WTC11 (cell line): ENCODE measurements around the gene PGBD5. TPM values are rescaled to one million over a fixed set of nuclear protein-coding genes. Genes with fewer than 3 reads are reported as not detected.

Source experiments
- ATAC-seq: fragments of 200-7000 bp; cut with Tn5 transposase; 2 replicates; pipeline ENCODE4 v1.10.0; 2021; ENCODE audit warnings: mild to moderate bottlenecking, moderate library complexity
- CTCF ChIA-PET: fragments of 300-600 bp; sonication (Branson Sonifier 250); formaldehyde crosslinking; loops from one replicate; lab custom pipeline; 2021; ENCODE audit warnings: antibody characterized with exemption; lab: Charles Lee
- POLR2A ChIA-PET: fragments of 350-600 bp; sonication (Branson Sonifier 250); formaldehyde crosslinking; loops from one replicate; lab custom pipeline; 2021; ENCODE audit warnings: antibody characterized with exemption; lab: Charles Lee
- DNase-seq: peaks from one replicate; pipeline ENCODE4 v3.0.0; 2021; ENCODE audit warnings: low spot score
- H3K27ac Mint-ChIP-seq: 2 replicates; pipeline ENCODE4 v1.8.0; 2021; ENCODE audit warnings: mixed read lengths
- H3K27me3 Mint-ChIP-seq: 2 replicates; pipeline ENCODE4 v1.8.0; 2021; ENCODE audit warnings: low read depth, mild to moderate bottlenecking, moderate library complexity, mixed read lengths
- H3K36me3 Mint-ChIP-seq: 2 replicates; pipeline ENCODE4 v1.8.0; 2021; ENCODE audit warnings: mixed read lengths
- H3K4me1 Mint-ChIP-seq: 2 replicates; pipeline ENCODE4 v1.8.0; 2022; ENCODE audit warnings: mixed read lengths
- H3K4me3 Mint-ChIP-seq: 2 replicates; pipeline ENCODE4 v1.8.0; 2021; ENCODE audit warnings: mild to moderate bottlenecking, moderate library complexity, mixed read lengths
- H3K9me3 Mint-ChIP-seq: 2 replicates; pipeline ENCODE4 v1.8.0; 2021; ENCODE audit warnings: mixed read lengths
- AFF4 ChIP-seq: sonication (generic); formaldehyde crosslinking; IDR thresholded peaks from 2 replicates; pipeline ENCODE4 v1.8.1; 2023; ENCODE audit warnings: mild to moderate bottlenecking, missing genetic modification reagents, borderline replicate concordance
- AR ChIP-seq: fragments of 250-450 bp; sonication (Bioruptor Pico); IDR thresholded peaks from 2 replicates; pipeline ENCODE4 v1.9.0; 2021; ENCODE audit warnings: mild to moderate bottlenecking
- CBFB ChIP-seq: sonication (generic); formaldehyde crosslinking; IDR thresholded peaks from 2 replicates; pipeline ENCODE4 v1.8.1; 2022; ENCODE audit warnings: mild to moderate bottlenecking, low read depth, missing genetic modification reagents
- FOXK1 ChIP-seq: sonication (generic); formaldehyde crosslinking; IDR thresholded peaks from 2 replicates; pipeline ENCODE4 v1.8.0; 2022; ENCODE audit warnings: mild to moderate bottlenecking, moderate library complexity, missing genetic modification reagents
- GABPB1 ChIP-seq: sonication (generic); formaldehyde crosslinking; IDR thresholded peaks from 2 replicates; pipeline ENCODE4 v1.8.1; 2023; ENCODE audit warnings: mild to moderate bottlenecking, missing genetic modification reagents
- IRF2 ChIP-seq: sonication (generic); formaldehyde crosslinking; IDR thresholded peaks from 2 replicates; pipeline ENCODE4 v1.8.0; 2022; ENCODE audit warnings: low read depth, missing genetic modification reagents, borderline replicate concordance
- KAT7 ChIP-seq: sonication (generic); formaldehyde crosslinking; IDR thresholded peaks from 2 replicates; pipeline ENCODE4 v1.8.1; 2023; ENCODE audit warnings: missing genetic modification reagents, mild to moderate bottlenecking, borderline replicate concordance
- MXD4 ChIP-seq: fragments of 250-450 bp; sonication (Bioruptor Pico); IDR thresholded peaks from 2 replicates; pipeline ENCODE4 v1.8.0; 2021; ENCODE audit warnings: mild to moderate bottlenecking, moderate library complexity, borderline replicate concordance
- NR3C1 ChIP-seq: sonication (generic); formaldehyde crosslinking; conservative IDR thresholded peaks from 2 replicates; pipeline ENCODE4 v1.8.1; 2023; ENCODE audit warnings: low read depth, mild to moderate bottlenecking, missing genetic modification reagents
- OVOL2 ChIP-seq: fragments of 250-450 bp; sonication (Bioruptor Pico); IDR thresholded peaks from 2 replicates; pipeline ENCODE4 v1.9.0; 2021; ENCODE audit warnings: mild to moderate bottlenecking, borderline replicate concordance
- SMAD3 ChIP-seq: sonication (generic); formaldehyde crosslinking; IDR thresholded peaks from 2 replicates; pipeline ENCODE4 v1.8.0; 2022; ENCODE audit warnings: missing genetic modification reagents, mild to moderate bottlenecking, borderline replicate concordance
- ZNF263 ChIP-seq: sonication (generic); formaldehyde crosslinking; IDR thresholded peaks from 2 replicates; pipeline ENCODE4 v1.8.1; 2022; ENCODE audit warnings: low read depth, mild to moderate bottlenecking, moderate library complexity, missing genetic modification reagents
- ZNF671 ChIP-seq: fragments of 250-450 bp; sonication (Bioruptor Pico); IDR thresholded peaks from 2 replicates; pipeline ENCODE4 v1.8.0; 2021; ENCODE audit warnings: mild to moderate bottlenecking
- total RNA-seq: library from RNA; stranded (reverse); gene quantifications from 3 replicates; pipeline ENCODE4 v1.2.3, GENCODE V29; 2021
- TF ChIP-seq, protein P1 (sequence below): fragments of 250-450 bp; sonication (Bioruptor Pico); conservative IDR thresholded peaks from 2 replicates; pipeline ENCODE4 v1.9.0; 2021; ENCODE audit warnings: mild to moderate bottlenecking
- TF ChIP-seq, protein P2 (sequence below): sonication (generic); formaldehyde crosslinking; IDR thresholded peaks from 2 replicates; pipeline ENCODE4 v1.8.1; 2022; ENCODE audit warnings: mild to moderate bottlenecking, missing genetic modification reagents, moderate library complexity, borderline replicate concordance
- TF ChIP-seq, protein P3 (sequence below): sonication (generic); formaldehyde crosslinking; IDR thresholded peaks from 2 replicates; pipeline ENCODE4 v1.8.0; 2022; ENCODE audit warnings: mild to moderate bottlenecking, missing genetic modification reagents

Gene PGBD5
- total RNA-seq, 1 experiment from 2014 or later: 23.8 TPM

DNA sequence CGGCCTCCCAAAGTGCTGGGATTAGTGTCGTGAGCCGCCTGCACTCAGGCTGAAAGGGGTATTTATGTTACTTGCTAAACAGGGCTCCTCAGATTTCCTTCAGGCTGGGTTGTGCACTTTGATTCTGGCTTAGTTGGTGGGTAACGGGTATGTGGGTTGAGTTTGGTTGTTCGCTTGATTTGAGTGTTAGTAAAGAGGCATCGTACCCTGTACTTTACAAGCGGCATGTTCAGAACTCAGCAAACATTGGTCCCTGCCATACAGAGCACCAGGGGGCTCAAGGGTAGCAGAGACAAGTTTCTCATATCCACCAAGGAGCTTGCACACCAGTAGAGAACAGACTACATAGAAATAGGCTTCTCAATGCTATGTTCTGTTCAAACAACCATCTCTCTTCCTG, 147.8 kb downstream of the PGBD5 start:
- H3K27me3 Mint-ChIP-seq: no peaks in the 10 kb centered on the region
- TF ChIP-seq, protein P1, sequence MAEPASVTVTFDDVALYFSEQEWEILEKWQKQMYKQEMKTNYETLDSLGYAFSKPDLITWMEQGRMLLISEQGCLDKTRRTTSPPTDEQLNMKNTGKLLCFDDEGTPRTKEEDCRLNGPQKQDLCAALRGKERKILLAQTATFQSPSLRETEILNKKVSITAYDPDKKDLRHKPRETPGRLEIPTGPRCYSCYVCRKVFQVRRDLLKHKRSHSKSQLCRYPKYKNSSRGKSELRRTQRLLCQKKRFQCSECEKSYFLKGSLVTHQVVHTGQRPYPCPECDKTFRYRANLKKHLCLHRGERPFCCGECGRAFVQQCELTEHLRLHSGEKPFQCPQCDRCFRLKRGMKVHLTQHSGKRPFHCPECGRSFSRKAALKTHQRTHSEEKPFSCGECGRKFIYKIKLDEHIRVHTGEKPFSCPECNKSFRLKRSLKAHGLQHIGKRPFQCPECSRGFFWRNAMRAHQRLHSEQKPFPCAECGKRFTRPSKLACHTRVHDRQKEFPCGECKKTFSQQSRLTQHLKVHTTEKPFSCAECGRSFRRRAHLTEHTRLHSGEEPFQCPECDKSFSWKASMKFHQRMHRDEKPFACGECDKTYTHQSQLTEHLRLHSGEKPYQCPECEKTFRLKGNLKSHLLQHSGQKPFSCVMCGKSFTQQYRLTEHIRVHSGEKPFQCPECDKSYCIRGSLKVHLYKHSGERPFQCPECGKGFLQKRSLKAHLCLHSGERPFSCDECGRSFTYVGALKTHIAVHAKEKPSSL (CRISPR knock-in tag): no peak
- TF ChIP-seq, protein P2, sequence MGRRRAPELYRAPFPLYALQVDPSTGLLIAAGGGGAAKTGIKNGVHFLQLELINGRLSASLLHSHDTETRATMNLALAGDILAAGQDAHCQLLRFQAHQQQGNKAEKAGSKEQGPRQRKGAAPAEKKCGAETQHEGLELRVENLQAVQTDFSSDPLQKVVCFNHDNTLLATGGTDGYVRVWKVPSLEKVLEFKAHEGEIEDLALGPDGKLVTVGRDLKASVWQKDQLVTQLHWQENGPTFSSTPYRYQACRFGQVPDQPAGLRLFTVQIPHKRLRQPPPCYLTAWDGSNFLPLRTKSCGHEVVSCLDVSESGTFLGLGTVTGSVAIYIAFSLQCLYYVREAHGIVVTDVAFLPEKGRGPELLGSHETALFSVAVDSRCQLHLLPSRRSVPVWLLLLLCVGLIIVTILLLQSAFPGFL (CRISPR knock-in tag): no peak
- TF ChIP-seq GABPB1 (CRISPR knock-in tag) (no peak), ZNF263 (CRISPR knock-in tag) (no peak), IRF2 (CRISPR knock-in tag) (no peak), KAT7 (CRISPR knock-in tag) (no peak), ZNF671 (no peak), AR (CRISPR knock-in tag) (no peak), MXD4 (CRISPR knock-in tag) (no peak), OVOL2 (no peak), AFF4 (no peak), NR3C1 (CRISPR knock-in tag) (no peak), FOXK1 (no peak), CBFB (CRISPR knock-in tag) (no peak), SMAD3 (CRISPR knock-in tag) (no peak)
- TF ChIP-seq, protein P3, sequence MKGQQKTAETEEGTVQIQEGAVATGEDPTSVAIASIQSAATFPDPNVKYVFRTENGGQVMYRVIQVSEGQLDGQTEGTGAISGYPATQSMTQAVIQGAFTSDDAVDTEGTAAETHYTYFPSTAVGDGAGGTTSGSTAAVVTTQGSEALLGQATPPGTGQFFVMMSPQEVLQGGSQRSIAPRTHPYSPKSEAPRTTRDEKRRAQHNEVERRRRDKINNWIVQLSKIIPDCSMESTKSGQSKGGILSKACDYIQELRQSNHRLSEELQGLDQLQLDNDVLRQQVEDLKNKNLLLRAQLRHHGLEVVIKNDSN (CRISPR knock-in tag): no peak
- TF ChIP-seq, all 79 proteins: peak for 0
- POLR2A ChIA-PET: no interaction called here
- DNase-seq (no peak), ATAC-seq (no peak)
- H3K27ac Mint-ChIP-seq: peak overlapping the region; percentile 61
- no peaks in the 10 kb centered on the region for H3K9me3 Mint-ChIP-seq
- CTCF ChIA-PET: interaction anchor here (0.6 to 2.7 kb wide), 6 partner anchors 10 to 641 kb away, joined by 3 to 9 read pairs (median 6); no protein-coding TSS in a partner anchor
- H3K36me3 Mint-ChIP-seq: peaks cover 20% of the 10 kb centered on the region
- H3K4me1 Mint-ChIP-seq: peaks cover 39% of the 10 kb centered on the region
- H3K4me3 Mint-ChIP-seq: 0 out of 2 replicates have a peak overlapping the region, but pooled peaks have one; percentile 14
